GM18507 (cell line): ENCODE measurements around the gene TNRC18.

Experiments used
- DNase-seq: peaks from one replicate; pipeline ENCODE4 v3.0.0; 2011; ENCODE audit warnings: low read depth; ENCODE audit not compliant: insufficient read length; ENCODE audit errors: extremely low spot score
- FAIRE-seq: peaks from 2 replicates; lab custom pipeline; 2011; peaks lifted over from hg19 to GRCh38; lab: Jason Lieb, UNC

The TNRC18 gene

GRCh38 chr7:5452470-5452899 is 28.9 kb upstream of the TNRC18 start:
- FAIRE-seq, result no peak
- DNase-seq, result no peak

- no peak for FAIRE-seq
- DNase-seq, result no peak
Observed at GRCh38 chr7:5451391-5451790, 27.8 kb upstream of the TNRC18 start.

GRCh38 chr7:5450549-5451327 is 27.1 kb upstream of the TNRC18 start:
- FAIRE-seq (no peak), DNase-seq (no peak)

GRCh38 chr7:5448378-5449037 is 24.9 kb upstream of the TNRC18 start:
- FAIRE-seq, result no peak

GRCh38 chr7:5445981-5446594 is 22.5 kb upstream of the TNRC18 start:
- FAIRE-seq, result no peak
- DNase-seq, result no peak

More at GRCh38 chr7:5448378-5449037, 24.9 kb upstream of the TNRC18 start:
- DNase-seq, result no peak

GRCh38 chr7:5443678-5444077 is 20.0 kb upstream of the TNRC18 start:
- DNase-seq, result no peak
- no peak for FAIRE-seq

- FAIRE-seq (no peak), DNase-seq (no peak)
Observed at GRCh38 chr7:5442757-5443305, 19.2 kb upstream of the TNRC18 start.

- no peak for FAIRE-seq
- no peak for DNase-seq
Observed at GRCh38 chr7:5441840-5442503, 18.3 kb upstream of the TNRC18 start.

- no peak for FAIRE-seq
- no peak for DNase-seq
Observed at GRCh38 chr7:5439572-5440496, 16.2 kb upstream of the TNRC18 start.

GRCh38 chr7:5439209-5439571 is 15.6 kb upstream of the TNRC18 start:
- no peak for DNase-seq
- no peak for FAIRE-seq

GRCh38 chr7:5437987-5438386 is 14.4 kb upstream of the TNRC18 start:
- FAIRE-seq (no peak), DNase-seq (no peak)

- no peak for FAIRE-seq
- no peak for DNase-seq
Observed at GRCh38 chr7:5437348-5437892, 13.8 kb upstream of the TNRC18 start.

- FAIRE-seq (no peak), DNase-seq (no peak)
Observed at GRCh38 chr7:5436003-5436678, 12.5 kb upstream of the TNRC18 start.

GRCh38 chr7:5435291-5436002 is 11.8 kb upstream of the TNRC18 start:
- DNase-seq (no peak), FAIRE-seq (peak; percentile 84)

GRCh38 chr7:5433181-5433580 is 9.5 kb upstream of the TNRC18 start:
- DNase-seq (no peak), FAIRE-seq (no peak)

- no peak for FAIRE-seq
- no peak for DNase-seq
Observed at GRCh38 chr7:5432691-5433090, 9.1 kb upstream of the TNRC18 start.

- DNase-seq (no peak), FAIRE-seq (no peak)
Observed at GRCh38 chr7:5431560-5432015, 8.0 kb upstream of the TNRC18 start.

- FAIRE-seq, result no peak
Observed at GRCh38 chr7:5430612-5430947, 6.9 kb upstream of the TNRC18 start.

More at GRCh38 chr7:5430612-5430947, 6.9 kb upstream of the TNRC18 start:
- DNase-seq, result no peak
